Tibial artery (tissue), 4 donors: ENCODE data around the gene TNP2.

Experiments
- DNase-seq, 2 donors: peaks; one replicate each; pipeline ENCODE4 v3.0.0-alpha.2; 2019
- H3K27ac ChIP-seq, 2 donors: fragments of 200-600 bp; sonication (generic) in 1 of 2; 1 replicate in 1 of 2; 2 replicates in 1 of 2; pipeline ENCODE4 v1.5.1; 2018 to 2019; ENCODE audit warnings: mild to moderate bottlenecking in 1 of 2
- H3K27me3 ChIP-seq, 2 donors: fragments of 200-600 bp; sonication (generic) in 1 of 2; one replicate each; pipeline versions ENCODE4 v1.5.1 to v1.6.0; 2016 to 2019
- H3K36me3 ChIP-seq, 3 donors: fragments of 200-600 bp; sonication (generic) in 2 of 3; one replicate each; pipeline ENCODE4 v1.5.1; 2016 to 2019; ENCODE audit warnings: mild to moderate bottlenecking in 2 of 3
- H3K4me1 ChIP-seq, 4 donors: fragments of 200-600 bp; sonication (generic) in 2 of 4; 1 replicate in 3 of 4; 2 replicates in 1 of 4; pipeline ENCODE4 v1.5.1; 2016 to 2019
- H3K4me3 ChIP-seq, 2 donors: fragments of 200-600 bp; sonication (generic) in 1 of 2; 1 replicate in 1 of 2; 2 replicates in 1 of 2; pipeline ENCODE4 v1.5.1; 2018 to 2019; ENCODE audit warnings: mild to moderate bottlenecking in 2 of 2
- H3K9me3 ChIP-seq, 3 donors: fragments of 200-600 bp; sonication (generic) in 1 of 3; one replicate each; pipeline ENCODE4 v1.5.1; 2016 to 2019
- intact Hi-C: fragments of 100-400 bp; cut with DNase I; formaldehyde crosslinking; loops from one replicate; pipeline ENCODE4 v1.15.0; 2023; ENCODE audit warnings: low total_unique reads
- TF ChIP-seq, protein P1 (sequence below), 2 experiments: fragments of 200-600 bp in 1 of 2; fragments of 450-650 bp in 1 of 2; IDR thresholded peaks; one replicate each; pipeline ENCODE4 v1.5.1; 2017 to 2019; ENCODE audit warnings: antibody characterized with exemption in 2 of 2, mild to moderate bottlenecking in 1 of 2, moderate library complexity in 1 of 2

The TNP2 gene

DNA sequence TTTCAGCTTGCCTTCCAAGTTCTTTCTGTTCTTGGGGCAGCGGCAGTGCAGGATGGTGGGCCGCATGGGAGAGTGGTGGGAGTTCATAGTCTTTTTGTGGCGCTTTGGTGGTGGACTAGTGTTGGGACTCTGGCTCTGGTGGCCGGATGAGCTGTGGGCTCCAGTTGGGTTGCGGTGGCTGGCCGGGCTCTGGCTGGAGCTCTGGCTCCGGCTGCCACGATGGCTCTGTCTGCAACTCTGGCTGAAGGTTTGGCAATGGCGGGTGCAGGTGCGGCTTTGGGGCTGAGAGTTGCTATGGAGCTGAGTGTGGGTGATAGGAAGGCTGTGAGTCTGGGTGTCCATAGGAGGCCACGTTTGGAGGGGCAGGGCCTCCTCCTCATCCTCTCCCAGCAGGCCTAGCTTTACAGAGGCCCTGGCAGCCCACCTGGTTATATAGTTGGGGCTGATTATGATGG is at the start of gene TNP2:
Gene TNP2 (minus strand): TSS at position 405 of the 455 bp plus-strand sequence. CDS start 63 bp downstream, at position 342.
- intact Hi-C loops = no loop called here
- H3K4me1 ChIP-seq = no peaks in the 10 kb centered on the region
- TF ChIP-seq, protein P1, sequence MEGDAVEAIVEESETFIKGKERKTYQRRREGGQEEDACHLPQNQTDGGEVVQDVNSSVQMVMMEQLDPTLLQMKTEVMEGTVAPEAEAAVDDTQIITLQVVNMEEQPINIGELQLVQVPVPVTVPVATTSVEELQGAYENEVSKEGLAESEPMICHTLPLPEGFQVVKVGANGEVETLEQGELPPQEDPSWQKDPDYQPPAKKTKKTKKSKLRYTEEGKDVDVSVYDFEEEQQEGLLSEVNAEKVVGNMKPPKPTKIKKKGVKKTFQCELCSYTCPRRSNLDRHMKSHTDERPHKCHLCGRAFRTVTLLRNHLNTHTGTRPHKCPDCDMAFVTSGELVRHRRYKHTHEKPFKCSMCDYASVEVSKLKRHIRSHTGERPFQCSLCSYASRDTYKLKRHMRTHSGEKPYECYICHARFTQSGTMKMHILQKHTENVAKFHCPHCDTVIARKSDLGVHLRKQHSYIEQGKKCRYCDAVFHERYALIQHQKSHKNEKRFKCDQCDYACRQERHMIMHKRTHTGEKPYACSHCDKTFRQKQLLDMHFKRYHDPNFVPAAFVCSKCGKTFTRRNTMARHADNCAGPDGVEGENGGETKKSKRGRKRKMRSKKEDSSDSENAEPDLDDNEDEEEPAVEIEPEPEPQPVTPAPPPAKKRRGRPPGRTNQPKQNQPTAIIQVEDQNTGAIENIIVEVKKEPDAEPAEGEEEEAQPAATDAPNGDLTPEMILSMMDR (IDR thresholded peaks at IDR 0.05) = no peak

DNA sequence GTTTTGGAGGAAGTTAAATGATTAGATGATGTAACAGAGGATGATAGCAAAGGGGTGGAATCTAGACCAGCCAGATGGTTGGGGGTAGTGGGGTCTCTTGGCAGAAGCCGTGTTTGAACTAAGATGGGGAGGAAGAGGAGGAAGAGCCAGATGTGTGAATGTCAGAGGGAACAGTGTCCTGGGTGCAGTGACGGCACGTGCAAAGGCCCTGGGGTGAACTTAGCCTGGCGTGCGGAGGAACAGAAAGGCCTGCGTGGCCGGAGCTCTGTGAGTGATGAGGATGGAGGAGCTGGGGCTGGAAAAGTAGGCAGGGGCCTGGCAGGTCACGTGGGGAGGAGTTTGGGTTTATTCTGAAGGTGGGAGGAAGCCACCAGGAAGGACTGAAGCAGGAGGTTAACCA is 49.7 kb upstream of the TNP2 start:
- intact Hi-C loops = no loop called here

More for the DNA sequence above, at the start of gene TNP2:
- DNase-seq = no peak
- H3K9me3 ChIP-seq = no peaks in the 10 kb centered on the region
- no peaks in the 10 kb centered on the region for H3K36me3 ChIP-seq
- H3K4me3 ChIP-seq = no peak within 1 kb of the TSS
- H3K27me3 ChIP-seq = no peaks in the 10 kb centered on the region
- no peak within 1 kb of the TSS for H3K27ac ChIP-seq

DNA sequence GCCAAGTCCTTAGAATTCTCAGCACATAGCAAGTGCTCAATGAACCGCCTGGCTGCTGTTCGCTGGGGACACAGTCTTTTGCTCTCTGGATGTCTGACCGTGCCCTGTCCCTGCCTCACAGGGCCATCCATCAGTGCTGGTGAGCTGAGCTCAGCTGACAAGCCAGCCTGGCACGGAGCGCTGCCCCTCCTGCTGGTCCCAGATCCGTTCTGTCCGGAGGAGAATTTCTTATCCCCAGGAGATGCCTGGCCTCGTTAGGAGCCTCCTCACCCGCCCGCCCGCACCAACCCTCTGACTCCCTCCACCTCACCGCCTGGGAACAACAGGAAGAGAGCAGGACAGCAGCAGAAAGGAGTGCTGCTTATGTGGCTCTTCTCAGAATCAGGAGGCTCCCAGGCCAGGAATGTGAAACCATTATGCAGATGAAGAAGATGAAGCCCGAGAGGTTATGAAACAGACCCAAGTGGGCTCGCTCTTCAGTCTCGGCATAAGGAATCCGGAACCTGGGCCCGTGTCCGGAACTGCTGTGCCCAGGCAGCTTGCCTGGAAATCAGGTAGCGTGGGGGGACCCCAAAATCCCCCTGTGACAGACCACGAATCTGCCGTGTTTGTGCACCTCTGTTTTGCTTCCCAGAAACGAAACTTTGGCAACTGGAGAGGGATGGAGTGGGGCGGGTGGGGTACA is 47.3 kb upstream of the TNP2 start:
- intact Hi-C loops = no loop called here
- TF ChIP-seq, protein P1 (IDR thresholded peaks at IDR 0.05) = no peak
- DNase-seq = no peak
- H3K27ac ChIP-seq = no peak overlapping the region
- no peaks in the 10 kb centered on the region for H3K9me3 ChIP-seq
- H3K27me3 ChIP-seq = peaks cover 0 to 7% of the 10 kb centered on the region in 2 donors
- no peaks in the 10 kb centered on the region for H3K36me3 ChIP-seq
- H3K4me1 ChIP-seq = peaks cover 0 to 5% (median 0%) of the 10 kb centered on the region in 4 donors
- H3K4me3 ChIP-seq = no peak overlapping the region

More for the DNA sequence above, 49.7 kb upstream of the TNP2 start:
- no peak for DNase-seq
- Histone ChIP-seq H3K27me3 (peaks cover 0 to 7% of the 10 kb centered on the region in 2 donors), H3K4me1 (no peaks in the 10 kb centered on the region), H3K9me3 (no peaks in the 10 kb centered on the region), H3K27ac (no peak overlapping the region), H3K4me3 (no peak overlapping the region), H3K36me3 (no peaks in the 10 kb centered on the region)
- TF ChIP-seq, protein P1 (IDR thresholded peaks at IDR 0.05) = no peak

DNA sequence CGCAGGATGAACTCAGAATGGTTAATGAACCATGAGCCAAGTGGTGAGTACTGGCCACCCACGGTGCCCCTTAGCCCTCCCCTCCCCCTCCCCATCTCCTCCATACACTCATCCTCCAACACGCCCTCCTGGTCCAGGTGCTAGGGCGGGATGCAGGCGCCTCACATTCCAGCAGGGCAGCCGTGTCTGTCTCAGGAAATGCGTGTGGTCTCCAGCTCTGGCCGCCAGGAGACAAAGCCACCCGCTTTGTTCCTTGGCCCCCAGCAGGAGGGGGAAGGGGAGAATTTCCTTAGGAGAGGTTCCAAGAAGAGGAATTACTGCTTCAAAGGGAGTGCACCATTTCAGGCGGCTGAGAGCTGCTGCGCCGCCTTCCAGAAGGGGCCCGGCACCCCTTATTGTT is 46.4 kb upstream of the TNP2 start:
- Histone ChIP-seq H3K36me3 (no peaks in the 10 kb centered on the region), H3K4me1 (peaks cover 0 to 5% (median 0%) of the 10 kb centered on the region in 4 donors), H3K27ac (no peak overlapping the region), H3K9me3 (no peaks in the 10 kb centered on the region), H3K4me3 (no peak overlapping the region), H3K27me3 (peaks cover 0 to 7% of the 10 kb centered on the region in 2 donors)
- TF ChIP-seq, protein P1 (IDR thresholded peaks at IDR 0.05) = no peak
- intact Hi-C loops = no loop called here
- DNase-seq = no peak

DNA sequence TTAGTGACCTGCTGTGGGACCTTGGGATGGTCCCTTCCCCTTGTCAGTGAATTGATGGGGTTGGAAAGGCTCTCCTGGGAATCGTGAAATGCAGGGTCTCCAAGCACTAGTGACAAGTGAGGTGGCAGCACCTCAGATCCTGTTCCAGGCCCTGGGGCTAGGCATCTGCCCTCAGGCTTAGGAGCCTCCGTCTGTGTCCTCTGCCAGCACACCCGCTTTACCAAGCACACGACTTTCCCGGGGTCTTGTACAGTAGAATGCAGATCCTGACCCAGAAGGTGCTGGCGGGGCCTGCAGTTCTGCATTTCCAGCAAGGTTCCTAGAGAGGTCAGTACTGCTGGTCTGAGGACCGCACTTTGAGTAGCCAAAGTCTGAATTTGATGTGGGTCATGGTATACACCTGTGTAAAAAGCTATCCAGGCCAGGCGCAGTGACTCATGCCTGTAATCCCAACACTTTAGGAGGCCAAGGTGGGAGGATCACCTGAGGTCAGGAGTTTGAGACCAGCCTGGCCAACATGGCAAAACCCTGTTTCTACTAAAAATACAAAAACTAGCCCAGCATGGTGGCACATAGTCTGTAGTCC is 45.3 kb upstream of the TNP2 start:
- Histone ChIP-seq H3K27ac (no peak overlapping the region), H3K4me1 (peaks cover 0 to 5% (median 0%) of the 10 kb centered on the region in 4 donors), H3K4me3 (no peak overlapping the region), H3K36me3 (no peaks in the 10 kb centered on the region), H3K9me3 (no peaks in the 10 kb centered on the region), H3K27me3 (peaks cover 0 to 7% of the 10 kb centered on the region in 2 donors)
- DNase-seq = no peak
- intact Hi-C loops = no loop called here
- TF ChIP-seq, protein P1 (IDR thresholded peaks at IDR 0.05) = no peak
